ENCODE data around the gene PLP1. TPM values are rescaled to one million over a fixed set of nuclear protein-coding genes. Genes with fewer than 3 reads are reported as not detected.
A peak's percentile ranks its signal among the peaks of the same experiment; 100 is the strongest.

PLP1 gene
- polyA plus RNA-seq = not detected

DNA sequence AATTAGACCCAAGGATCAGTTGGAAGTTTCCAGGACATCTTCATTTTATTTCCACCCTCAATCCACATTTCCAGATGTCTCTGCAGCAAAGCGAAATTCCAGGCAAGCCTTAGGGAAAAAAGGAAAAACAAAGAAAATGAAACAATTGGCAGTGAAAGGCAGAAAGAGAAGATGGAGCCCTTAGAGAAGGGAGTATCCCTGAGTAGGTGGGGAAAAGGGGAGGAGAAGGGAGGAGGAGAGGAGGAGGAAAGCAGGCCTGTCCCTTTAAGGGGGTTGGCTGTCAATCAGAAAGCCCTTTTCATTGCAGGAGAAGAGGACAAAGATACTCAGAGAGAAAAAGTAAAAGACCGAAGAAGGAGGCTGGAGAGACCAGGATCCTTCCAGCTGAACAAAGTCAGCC lies at the start of gene PLP1:
TSS of gene PLP1 (plus strand) at position 295 of the 400 bp plus-strand sequence. CDS start 156 bp downstream, outside the sequence.
- Mint-ChIP-seq H3K27me3 (peaks cover 7% of the 10 kb centered on the region), H3K9me3 (no peaks in the 10 kb centered on the region), H3K27ac (peak within 1 kb of the TSS in 1 of 3 donors; percentile 44), H3K4me3 (no peak within 1 kb of the TSS), H3K36me3 (no peaks in the 10 kb centered on the region), H3K4me1 (no peaks in the 10 kb centered on the region)

DNA sequence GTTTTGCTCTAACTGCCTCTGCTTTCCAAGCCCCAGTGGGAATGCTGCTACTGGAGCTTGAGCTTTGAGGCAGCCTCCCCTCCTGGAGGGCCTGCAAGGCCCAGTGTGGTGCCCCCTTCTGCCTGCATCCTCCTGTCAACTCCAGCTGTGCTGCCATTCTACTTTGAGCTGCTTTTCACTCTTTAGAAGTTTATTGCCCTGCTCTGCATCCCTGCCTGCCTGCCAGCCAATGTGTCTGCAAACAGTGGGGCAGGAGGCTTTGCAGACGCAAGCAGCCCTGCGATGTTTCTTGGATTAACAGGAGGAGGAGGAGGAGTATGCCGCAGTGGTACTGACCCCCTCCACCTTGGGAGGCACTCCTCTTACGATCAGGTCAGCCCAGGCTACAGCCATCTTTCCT lies 49.5 kb upstream of the PLP1 start:
- no peak overlapping the region for H3K4me3 Mint-ChIP-seq
- H3K27me3 Mint-ChIP-seq = peaks cover 9% of the 10 kb centered on the region
- no peak overlapping the region for H3K27ac Mint-ChIP-seq
- no peaks in the 10 kb centered on the region for H3K36me3 Mint-ChIP-seq
- peaks cover 0 to 5% (median 3%) of the 10 kb centered on the region in 3 donors for H3K4me1 Mint-ChIP-seq
- H3K9me3 Mint-ChIP-seq = no peaks in the 10 kb centered on the region

DNA sequence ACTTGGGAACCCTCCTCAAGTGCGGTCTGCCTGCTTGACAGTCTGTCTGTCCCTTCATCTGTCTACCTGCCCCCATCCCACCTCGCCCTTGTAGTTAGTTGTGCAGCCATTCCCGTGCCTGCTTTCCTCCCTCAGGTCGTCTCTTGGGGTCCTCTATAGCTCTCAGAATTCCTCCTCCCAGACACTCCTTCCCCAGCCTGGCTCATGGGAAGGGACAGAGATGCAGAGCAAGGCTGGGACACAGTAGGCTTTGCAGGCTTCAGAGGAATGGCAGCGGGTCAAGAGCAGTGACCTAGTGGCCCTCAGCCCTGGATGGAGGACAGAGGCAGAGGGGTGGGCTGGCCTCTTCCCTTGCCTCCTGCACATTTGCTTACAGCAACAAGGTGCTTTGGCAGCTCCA lies 47.6 kb upstream of the PLP1 start:
- Mint-ChIP-seq H3K27me3 (peaks cover 10% of the 10 kb centered on the region), H3K36me3 (no peaks in the 10 kb centered on the region), H3K27ac (peak overlapping the region in 1 of 3 donors; percentile 31), H3K4me1 (peaks cover 0 to 5% (median 3%) of the 10 kb centered on the region in 3 donors), H3K4me3 (no peak overlapping the region), H3K9me3 (no peaks in the 10 kb centered on the region)

- Mint-ChIP-seq H3K4me3 (no peak overlapping the region), H3K27me3 (peaks cover 11% of the 10 kb centered on the region), H3K4me1 (peaks cover 0 to 5% (median 3%) of the 10 kb centered on the region in 3 donors), H3K27ac (peak overlapping the region in 1 of 3 donors; percentile 21), H3K36me3 (no peaks in the 10 kb centered on the region), H3K9me3 (no peaks in the 10 kb centered on the region)
These were observed 46.4 kb upstream of the PLP1 start for GRCh38 chrX:103730147-103730795.

- no peaks in the 10 kb centered on the region for H3K36me3 Mint-ChIP-seq
- no peak overlapping the region for H3K4me3 Mint-ChIP-seq
- H3K27ac Mint-ChIP-seq = peak overlapping the region in 1 of 3 donors; percentile 21
- peaks cover 11% of the 10 kb centered on the region for H3K27me3 Mint-ChIP-seq
- no peaks in the 10 kb centered on the region for H3K9me3 Mint-ChIP-seq
- H3K4me1 Mint-ChIP-seq = peaks cover 0 to 5% (median 3%) of the 10 kb centered on the region in 3 donors
These were observed 45.7 kb upstream of the PLP1 start for GRCh38 chrX:103730796-103731493.

DNA sequence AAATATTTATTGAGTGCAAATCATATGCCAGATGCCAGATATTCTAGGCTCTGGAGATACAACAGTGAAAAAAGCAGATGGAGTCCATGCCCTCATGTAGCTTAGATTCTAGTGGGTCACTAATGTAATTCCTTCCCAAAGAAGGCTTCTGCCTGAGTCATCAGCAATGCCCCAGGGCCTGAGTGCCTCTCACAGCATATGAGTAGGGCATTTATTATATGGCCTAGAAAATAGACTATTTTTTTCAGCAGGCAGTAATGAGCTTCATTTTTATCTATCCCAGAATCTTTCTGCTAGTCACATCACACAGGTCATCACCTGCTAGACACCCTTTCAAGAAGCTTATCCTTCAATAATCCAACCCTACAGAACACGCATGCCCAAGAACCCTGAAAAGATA lies 43.6 kb upstream of the PLP1 start:
- peaks cover 6% of the 10 kb centered on the region for H3K27me3 Mint-ChIP-seq
- H3K27ac Mint-ChIP-seq = no peak overlapping the region
- peaks cover 0 to 5% (median 3%) of the 10 kb centered on the region in 3 donors for H3K4me1 Mint-ChIP-seq
- H3K9me3 Mint-ChIP-seq = no peaks in the 10 kb centered on the region
- H3K36me3 Mint-ChIP-seq = no peaks in the 10 kb centered on the region
- no peak overlapping the region for H3K4me3 Mint-ChIP-seq

- Mint-ChIP-seq H3K9me3 (no peaks in the 10 kb centered on the region), H3K36me3 (no peaks in the 10 kb centered on the region)
These were observed 42.4 kb upstream of the PLP1 start for GRCh38 chrX:103734125-103734760.

GRCh38 chrX:103737696-103738095 lies 38.9 kb upstream of the PLP1 start:
- H3K4me1 Mint-ChIP-seq = no peaks in the 10 kb centered on the region
- no peak overlapping the region for H3K4me3 Mint-ChIP-seq
- no peaks in the 10 kb centered on the region for H3K9me3 Mint-ChIP-seq
- peaks cover 1% of the 10 kb centered on the region for H3K27me3 Mint-ChIP-seq
- no peaks in the 10 kb centered on the region for H3K36me3 Mint-ChIP-seq
- H3K27ac Mint-ChIP-seq = no peak overlapping the region

More at GRCh38 chrX:103734125-103734760, 42.4 kb upstream of the PLP1 start:
- Mint-ChIP-seq H3K27ac (no peak overlapping the region), H3K27me3 (peaks cover 5% of the 10 kb centered on the region), H3K4me1 (peaks cover 0 to 5% (median 3%) of the 10 kb centered on the region in 3 donors), H3K4me3 (no peak overlapping the region)

GRCh38 chrX:103739421-103739820 lies 37.2 kb upstream of the PLP1 start:
- Mint-ChIP-seq H3K27ac (peak overlapping the region in 1 of 3 donors; percentile 82), H3K27me3 (peaks cover 1% of the 10 kb centered on the region), H3K4me1 (no peaks in the 10 kb centered on the region), H3K9me3 (no peaks in the 10 kb centered on the region), H3K36me3 (no peaks in the 10 kb centered on the region), H3K4me3 (no peak overlapping the region)

GRCh38 chrX:103741879-103742278 lies 34.8 kb upstream of the PLP1 start:
- Mint-ChIP-seq H3K4me1 (no peaks in the 10 kb centered on the region), H3K27ac (no peak overlapping the region)

DNA sequence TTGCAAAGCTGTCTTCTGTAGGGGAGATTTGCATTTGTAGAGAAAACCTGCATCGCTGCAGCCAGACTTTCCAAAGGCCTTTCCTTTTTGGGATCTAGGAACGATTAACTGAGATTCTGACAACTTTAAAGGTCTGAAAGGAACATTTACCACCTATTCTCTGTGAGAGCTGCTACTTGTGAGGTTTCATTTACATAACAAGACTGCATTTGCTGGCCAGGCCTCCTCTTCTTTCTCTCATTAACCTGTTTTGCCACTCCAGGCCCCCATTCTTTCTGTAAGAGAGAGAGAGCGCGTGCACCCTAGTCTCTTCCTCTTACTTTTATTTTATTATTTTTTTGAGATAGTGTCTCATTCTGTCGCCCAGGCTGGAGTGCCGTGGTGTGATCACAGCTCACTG lies 34.3 kb upstream of the PLP1 start:
- H3K27ac Mint-ChIP-seq = no peak overlapping the region

More at GRCh38 chrX:103741879-103742278, 34.8 kb upstream of the PLP1 start:
- H3K9me3 Mint-ChIP-seq = no peaks in the 10 kb centered on the region
- H3K36me3 Mint-ChIP-seq = no peaks in the 10 kb centered on the region
- no peak overlapping the region for H3K4me3 Mint-ChIP-seq
- H3K27me3 Mint-ChIP-seq = no peaks in the 10 kb centered on the region

DNA sequence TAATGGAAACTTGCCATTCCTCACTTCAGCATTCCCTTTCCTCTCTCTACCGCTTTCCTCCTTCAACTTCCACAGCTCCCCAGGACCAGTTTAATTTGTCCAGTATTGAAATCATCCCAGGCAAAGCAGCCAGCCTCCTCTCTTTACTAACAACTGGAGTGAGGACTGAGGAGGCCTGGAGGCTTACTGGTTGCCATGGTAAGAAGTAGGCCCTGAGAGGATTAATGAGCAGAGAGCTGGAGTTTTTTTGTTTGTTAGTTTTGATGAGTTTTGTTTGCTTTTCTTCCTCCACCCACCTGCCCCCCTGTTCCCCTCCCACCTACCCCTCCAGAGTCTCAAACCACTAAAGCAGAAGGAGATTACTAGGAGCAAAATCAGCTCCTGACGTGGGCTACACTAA lies 29.5 kb upstream of the PLP1 start:
- H3K27ac Mint-ChIP-seq = no peak overlapping the region
- no peaks in the 10 kb centered on the region for H3K36me3 Mint-ChIP-seq
- H3K4me1 Mint-ChIP-seq = no peaks in the 10 kb centered on the region
- no peaks in the 10 kb centered on the region for H3K27me3 Mint-ChIP-seq
- H3K9me3 Mint-ChIP-seq = no peaks in the 10 kb centered on the region
- H3K4me3 Mint-ChIP-seq = no peak overlapping the region

More for the DNA sequence above, 34.3 kb upstream of the PLP1 start:
- H3K27me3 Mint-ChIP-seq = no peaks in the 10 kb centered on the region
- no peak overlapping the region for H3K4me3 Mint-ChIP-seq
- H3K36me3 Mint-ChIP-seq = no peaks in the 10 kb centered on the region
- no peaks in the 10 kb centered on the region for H3K4me1 Mint-ChIP-seq
- H3K9me3 Mint-ChIP-seq = no peaks in the 10 kb centered on the region

- Mint-ChIP-seq H3K4me1 (no peaks in the 10 kb centered on the region), H3K9me3 (peaks cover 0 to 6% (median 0%) of the 10 kb centered on the region in 3 donors), H3K27ac (no peak overlapping the region), H3K36me3 (no peaks in the 10 kb centered on the region), H3K27me3 (peaks cover 4% of the 10 kb centered on the region), H3K4me3 (no peak overlapping the region)
These were observed 22.2 kb upstream of the PLP1 start for GRCh38 chrX:103754401-103754800.

DNA sequence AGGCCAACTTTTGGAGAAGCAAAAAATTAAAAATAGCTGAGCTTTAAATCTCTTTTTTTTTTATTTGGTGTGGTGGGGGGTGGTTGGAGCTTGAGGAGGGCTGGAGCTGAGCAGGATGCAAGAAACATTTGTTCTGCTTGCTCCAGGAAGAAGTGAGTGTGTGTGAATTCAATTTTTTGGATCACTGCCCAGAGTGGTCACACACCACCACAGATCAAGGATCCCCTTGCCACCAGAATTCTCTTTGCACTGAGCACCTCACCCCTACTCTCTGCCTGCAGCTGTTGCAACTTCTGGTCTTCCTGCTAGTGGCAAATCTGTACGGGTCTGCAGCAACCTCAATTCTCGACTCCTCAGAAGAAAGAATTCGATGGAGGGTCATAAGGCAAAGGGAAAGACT lies 19.9 kb upstream of the PLP1 start:
- Mint-ChIP-seq H3K36me3 (no peaks in the 10 kb centered on the region), H3K9me3 (peaks cover 0 to 6% (median 0%) of the 10 kb centered on the region in 3 donors), H3K4me3 (no peak overlapping the region), H3K27ac (peak overlapping the region in 1 of 3 donors; percentile 1), H3K27me3 (peaks cover 4% of the 10 kb centered on the region), H3K4me1 (no peaks in the 10 kb centered on the region)

GRCh38 chrX:103758555-103758954 lies 18.1 kb upstream of the PLP1 start:
- Mint-ChIP-seq H3K36me3 (no peaks in the 10 kb centered on the region), H3K9me3 (peaks cover 0 to 6% (median 0%) of the 10 kb centered on the region in 3 donors), H3K27me3 (peaks cover 4% of the 10 kb centered on the region), H3K4me3 (no peak overlapping the region), H3K27ac (no peak overlapping the region), H3K4me1 (no peaks in the 10 kb centered on the region)

Data from IgD-negative memory B cell (primary cell).